Panc1 (cell line): ENCODE results near the gene TOLLIP. TPM values are rescaled to one million over a fixed set of nuclear protein-coding genes. Genes with fewer than 3 reads are reported as not detected.

Source experiments
- ATAC-seq: fragments of 200-7000 bp; cut with Tn5 transposase; 2 replicates; pipeline ENCODE4 v1.9.1; 2020; ENCODE audit warnings: mild to moderate bottlenecking, moderate library complexity
- BruUV-seq: library from RNA; stranded (reverse); fragments of 400-500 nt; replicated peaks from 2 replicates; lab custom pipeline; 2021; lab: Mats Ljungman, UMichigan
- CTCF ChIA-PET: fragments of 300-600 bp; sonication (Branson Sonifier 250); formaldehyde crosslinking; loops from one replicate; lab custom pipeline; 2022; ENCODE audit warnings: antibody characterized with exemption; lab: Charles Lee
- POLR2A ChIA-PET: fragments of 300-600 bp; sonication (Branson Sonifier 250); formaldehyde crosslinking; loops from one replicate; lab custom pipeline; 2022; ENCODE audit warnings: antibody characterized with exemption; lab: Charles Lee
- DNase-seq: peaks from one replicate; pipeline ENCODE4 v3.0.0-alpha.2; 2010; ENCODE audit warnings: low read depth, low spot score
- H3K27ac ChIP-seq: 2 replicates; pipeline ENCODE4 v1.5.1; 2011; ENCODE audit warnings: mild to moderate bottlenecking, low read length, inconsistent platforms
- H3K27me3 ChIP-seq: fragments of 200-500 bp; sonication (Bioruptor generic); 2 replicates; pipeline ENCODE4 v1.6.0; 2014; ENCODE audit warnings: low read length, inconsistent platforms; ENCODE audit not compliant: control insufficient read depth, insufficient read depth
- H3K36me3 ChIP-seq: fragments of 200-500 bp; sonication (Bioruptor generic); 2 replicates; pipeline ENCODE4 v1.5.1; 2014; ENCODE audit warnings: inconsistent platforms, mild to moderate bottlenecking, low read length, moderate library complexity; ENCODE audit not compliant: control insufficient read depth, insufficient read depth
- H3K4me1 ChIP-seq: 2 replicates; pipeline ENCODE4 v1.5.1; 2011; ENCODE audit warnings: inconsistent platforms, mild to moderate bottlenecking, low read length, moderate library complexity; ENCODE audit not compliant: control insufficient read depth, insufficient read depth
- H3K4me3 ChIP-seq, 2 experiments: 2 replicates each; pipeline ENCODE4 v1.5.1; 2011 to 2012; ENCODE audit warnings: low read depth in 2 of 2, low read length in 2 of 2, mild to moderate bottlenecking in 2 of 2, inconsistent platforms in 1 of 2, moderate library complexity in 1 of 2
- H3K9me3 ChIP-seq: fragments of 200-500 bp; sonication (Bioruptor generic); 2 replicates; pipeline ENCODE4 v1.5.1; 2014; ENCODE audit warnings: low read depth, mild to moderate bottlenecking, inconsistent platforms, low read length, moderate library complexity; ENCODE audit not compliant: control insufficient read depth, insufficient read depth
- CTCF ChIP-seq: fragments of 450-650 bp; IDR thresholded peaks from 2 replicates; pipeline ENCODE4 v1.5.1; 2017; ENCODE audit warnings: mild to moderate bottlenecking
- POLR2AphosphoS5 ChIP-seq: IDR thresholded peaks from 2 replicates; pipeline ENCODE4 v1.6.1; 2012; ENCODE audit warnings: mild to moderate bottlenecking, low read depth, low read length, moderate library complexity
- REST ChIP-seq, 2 experiments: IDR thresholded peaks; 2 replicates each; pipeline ENCODE4 v1.6.1; 2011 to 2012; ENCODE audit warnings: low read depth in 2 of 2, control low read depth in 1 of 2, low read length in 1 of 2, mild to moderate bottlenecking in 1 of 2, moderate library complexity in 1 of 2; ENCODE audit not compliant: insufficient read depth in 1 of 2
- TCF7L2 ChIP-seq: IDR thresholded peaks from 2 replicates; pipeline ENCODE4 v1.6.1; 2011; ENCODE audit warnings: mild to moderate bottlenecking, low read depth, low read length, inconsistent platforms
- in situ Hi-C: cut with HindIII; loops from 2 replicates; pipeline ENCODE4 v1.10.0; 2016; ENCODE audit warnings: low sequenced_read_pairs, low pct_unique_long_range_greater_than_20kb
- intact Hi-C: fragments of 100-400 bp; cut with micrococcal nuclease; formaldehyde crosslinking; loops from one replicate; pipeline ENCODE4 v1.10.0; 2022; ENCODE audit not compliant: unreplicated experiment
- total RNA-seq: library from RNA; stranded (reverse); gene quantifications from one replicate; pipeline ENCODE4 v1.2.1, GENCODE V29; 2021; ENCODE audit not compliant: unreplicated experiment

TOLLIP gene
- total RNA-seq, 1 experiment from 2014 or later, result 141 TPM

GRCh38 chr11:1358286-1358685 is 48.9 kb upstream of the TOLLIP start:
- Histone ChIP-seq H3K27me3 (no peaks in the 10 kb centered on the region), H3K4me3 (no peak overlapping the region), H3K4me1 (peaks cover 22% of the 10 kb centered on the region), H3K27ac (peak overlapping the region; percentile 46; the same call in 1 of the 2 replicates), H3K36me3 (no peaks in the 10 kb centered on the region), H3K9me3 (no peaks in the 10 kb centered on the region)
- TF ChIP-seq TCF7L2 (no peak), REST (IDR thresholded peaks at IDR 0.05; ENCODE audit: insufficient read depth in 1 of 2, low read depth in 2 of 2, low read length in 1 of 2) (no peak), CTCF (no peak)
- in situ Hi-C loops, result no loop called here
- no peak for DNase-seq
- ChIA-PET CTCF (interaction anchor here (0.6 kb wide), 1 partner anchor 136 kb away, joined by 3 read pairs; no protein-coding TSS in a partner anchor), POLR2A (no interaction called here)
- no peak for ATAC-seq
- no TSS peak for BruUV-seq
- intact Hi-C loops, result no loop called here

- peak overlapping the region; percentile 5; the same call in 1 of the 2 replicates for H3K27ac ChIP-seq
- no peaks in the 10 kb centered on the region for H3K27me3 ChIP-seq
- CTCF ChIA-PET, result no interaction called here
- no TSS peak for BruUV-seq
- ATAC-seq (no peak), DNase-seq (no peak)
- no peaks in the 10 kb centered on the region for H3K9me3 ChIP-seq
- H3K36me3 ChIP-seq, result no peaks in the 10 kb centered on the region
- POLR2A ChIA-PET, result no interaction called here
- in situ Hi-C loops, result no loop called here
- no peak overlapping the region for H3K4me3 ChIP-seq
- intact Hi-C loops, result no loop called here
- H3K4me1 ChIP-seq, result peaks cover 26% of the 10 kb centered on the region
- TF ChIP-seq TCF7L2 (no peak), POLR2AphosphoS5 (no peak)
These were observed 47.1 kb upstream of the TOLLIP start for GRCh38 chr11:1356478-1356960.

- in situ Hi-C loops (no loop called here), intact Hi-C loops (no loop called here)
- Histone ChIP-seq H3K27me3 (no peaks in the 10 kb centered on the region), H3K36me3 (no peaks in the 10 kb centered on the region), H3K4me3 (no peak overlapping the region), H3K27ac (peak overlapping the region; percentile 5; the same call in 1 of the 2 replicates), H3K9me3 (no peaks in the 10 kb centered on the region), H3K4me1 (peaks cover 30% of the 10 kb centered on the region)
- ATAC-seq, result no peak
- DNase-seq, result no peak
- ChIA-PET POLR2A (no interaction called here), CTCF (no interaction called here)
- no TSS peak for BruUV-seq
- TF ChIP-seq TCF7L2 (no peak), CTCF (no peak), POLR2AphosphoS5 (no peak), REST (IDR thresholded peaks at IDR 0.05; ENCODE audit: insufficient read depth in 1 of 2, low read depth in 2 of 2, low read length in 1 of 2) (no peak)
These were observed 46.6 kb upstream of the TOLLIP start for GRCh38 chr11:1356007-1356435.
